ENCODE data around the gene MMP8. TPM values are rescaled to one million over a fixed set of nuclear protein-coding genes. Genes with fewer than 3 reads are reported as not detected.

MMP8 gene
- total RNA-seq, 4 donors from 2014 or later: 0.19 to 3.2 (median 1.1) TPM

DNA sequence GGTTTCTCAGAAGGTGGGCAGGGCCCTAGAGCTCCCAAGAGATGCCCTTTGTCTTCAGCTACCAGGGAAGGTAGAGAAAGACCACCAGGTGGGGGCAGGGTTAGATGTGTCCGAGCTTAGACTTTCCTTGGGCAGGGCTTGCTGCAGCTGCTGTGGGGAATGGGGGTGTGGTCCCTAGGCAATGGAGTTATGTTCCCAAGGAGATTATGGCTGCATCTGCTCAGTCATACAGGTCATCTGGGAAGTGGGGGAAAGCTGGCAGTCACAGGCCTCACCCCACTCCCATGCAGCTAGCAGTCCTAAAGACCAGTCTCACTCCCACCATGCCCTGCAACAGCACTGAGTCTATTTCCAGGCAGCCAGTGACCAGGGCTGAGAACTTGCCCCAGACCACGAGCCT, 48.7 kb downstream of the MMP8 start:
- TF ChIP-seq, protein P1, sequence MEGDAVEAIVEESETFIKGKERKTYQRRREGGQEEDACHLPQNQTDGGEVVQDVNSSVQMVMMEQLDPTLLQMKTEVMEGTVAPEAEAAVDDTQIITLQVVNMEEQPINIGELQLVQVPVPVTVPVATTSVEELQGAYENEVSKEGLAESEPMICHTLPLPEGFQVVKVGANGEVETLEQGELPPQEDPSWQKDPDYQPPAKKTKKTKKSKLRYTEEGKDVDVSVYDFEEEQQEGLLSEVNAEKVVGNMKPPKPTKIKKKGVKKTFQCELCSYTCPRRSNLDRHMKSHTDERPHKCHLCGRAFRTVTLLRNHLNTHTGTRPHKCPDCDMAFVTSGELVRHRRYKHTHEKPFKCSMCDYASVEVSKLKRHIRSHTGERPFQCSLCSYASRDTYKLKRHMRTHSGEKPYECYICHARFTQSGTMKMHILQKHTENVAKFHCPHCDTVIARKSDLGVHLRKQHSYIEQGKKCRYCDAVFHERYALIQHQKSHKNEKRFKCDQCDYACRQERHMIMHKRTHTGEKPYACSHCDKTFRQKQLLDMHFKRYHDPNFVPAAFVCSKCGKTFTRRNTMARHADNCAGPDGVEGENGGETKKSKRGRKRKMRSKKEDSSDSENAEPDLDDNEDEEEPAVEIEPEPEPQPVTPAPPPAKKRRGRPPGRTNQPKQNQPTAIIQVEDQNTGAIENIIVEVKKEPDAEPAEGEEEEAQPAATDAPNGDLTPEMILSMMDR (IDR thresholded peaks at IDR 0.05): no peak
- DNase-seq (ENCODE audit: low spot score) (no peak), ATAC-seq (ENCODE audit: low FRiP score) (no peak)

DNA sequence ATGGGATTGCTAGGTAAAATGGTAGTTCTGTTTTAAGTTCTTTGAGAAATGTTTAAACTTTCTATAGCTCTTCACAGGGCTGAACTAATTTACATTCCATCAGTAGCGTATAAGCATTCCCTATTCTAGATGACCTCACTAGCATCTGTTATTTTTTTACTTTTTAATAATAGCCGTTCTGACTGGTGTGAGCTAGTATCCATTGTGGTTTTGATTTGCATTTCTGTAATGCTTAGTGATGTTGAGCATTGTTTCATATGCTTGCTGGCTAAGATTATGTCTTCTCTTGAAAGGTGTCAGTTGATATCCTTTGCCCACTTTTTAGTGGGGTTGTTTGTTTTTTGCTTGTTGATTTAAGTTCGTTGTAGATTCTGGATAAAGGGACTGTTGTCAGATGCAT, 55.1 kb downstream of the MMP8 start:
- TF ChIP-seq, protein P1 (IDR thresholded peaks at IDR 0.05): no peak
- DNase-seq (ENCODE audit: low spot score): no peak
- ATAC-seq (ENCODE audit: low FRiP score): no peak

DNA sequence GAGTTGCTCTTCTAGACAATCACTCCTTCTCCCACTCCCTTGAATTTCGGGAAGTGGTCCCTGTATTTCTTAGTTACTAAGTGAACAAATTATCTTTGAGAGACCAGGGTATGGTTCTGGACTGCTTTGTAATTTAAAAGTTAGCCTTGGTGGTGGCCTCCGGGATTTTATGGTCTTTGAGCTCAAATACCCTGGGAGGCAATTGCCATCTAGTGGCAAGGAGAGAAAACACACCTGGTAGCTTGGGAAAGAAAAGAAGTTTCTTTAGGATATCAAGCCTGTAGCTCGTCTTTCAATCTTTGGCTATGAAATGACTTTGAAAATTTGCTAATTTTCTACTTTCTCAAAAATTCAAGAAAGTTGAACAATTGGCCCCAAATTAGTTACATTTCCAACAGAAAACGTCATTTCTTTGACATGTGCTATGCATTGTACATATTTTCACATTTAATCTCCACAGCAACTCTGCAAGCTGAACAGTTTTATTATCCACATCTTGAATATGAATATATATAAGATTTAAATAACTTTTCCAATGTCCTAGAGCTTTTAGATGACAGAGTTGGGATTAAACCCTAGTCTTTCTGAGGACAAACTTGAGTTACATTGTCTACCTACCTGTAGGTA, 58.3 kb downstream of the MMP8 start:
- DNase-seq (ENCODE audit: low spot score): no peak
- TF ChIP-seq, protein P1 (IDR thresholded peaks at IDR 0.05): no peak
- ATAC-seq (ENCODE audit: low FRiP score): no peak

DNA sequence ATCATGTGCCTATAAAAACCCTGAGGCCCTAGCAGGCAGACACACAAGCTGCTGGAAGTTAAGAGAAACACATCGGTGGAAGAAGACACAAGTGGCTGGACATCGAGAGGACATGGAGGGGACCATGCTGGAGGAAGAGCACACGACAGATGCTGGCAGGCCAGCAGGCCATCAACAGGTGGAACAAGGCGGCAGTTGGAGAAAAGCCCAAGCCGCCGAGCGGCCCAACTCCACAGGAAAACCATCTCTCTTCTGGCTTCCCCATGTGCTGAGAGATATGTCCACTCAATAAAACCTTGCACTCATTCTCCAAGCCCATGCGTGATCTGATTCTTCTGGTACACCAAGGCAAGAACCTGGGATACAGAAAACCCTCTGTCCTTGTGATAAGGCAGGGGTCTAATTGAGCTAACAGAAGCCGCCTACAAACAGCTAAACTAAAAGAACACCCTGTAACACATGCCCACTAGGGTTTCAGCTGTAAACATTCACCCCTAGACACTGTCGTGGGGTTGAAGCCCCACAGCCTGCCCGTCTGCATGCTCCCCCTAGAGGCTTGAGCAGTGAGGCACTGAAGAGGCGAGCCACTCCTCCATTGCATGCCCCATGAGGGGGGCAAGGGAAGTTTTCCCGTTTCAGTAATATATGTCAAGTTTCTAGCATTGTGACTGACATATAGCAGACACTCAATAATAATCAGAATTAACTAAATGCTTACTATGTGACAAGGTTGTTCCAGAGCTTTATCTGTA, 60.6 kb downstream of the MMP8 start:
- no peak for DNase-seq (ENCODE audit: low spot score)
- TF ChIP-seq, protein P1 (IDR thresholded peaks at IDR 0.05): no peak
- no peak for ATAC-seq (ENCODE audit: low FRiP score)

DNA sequence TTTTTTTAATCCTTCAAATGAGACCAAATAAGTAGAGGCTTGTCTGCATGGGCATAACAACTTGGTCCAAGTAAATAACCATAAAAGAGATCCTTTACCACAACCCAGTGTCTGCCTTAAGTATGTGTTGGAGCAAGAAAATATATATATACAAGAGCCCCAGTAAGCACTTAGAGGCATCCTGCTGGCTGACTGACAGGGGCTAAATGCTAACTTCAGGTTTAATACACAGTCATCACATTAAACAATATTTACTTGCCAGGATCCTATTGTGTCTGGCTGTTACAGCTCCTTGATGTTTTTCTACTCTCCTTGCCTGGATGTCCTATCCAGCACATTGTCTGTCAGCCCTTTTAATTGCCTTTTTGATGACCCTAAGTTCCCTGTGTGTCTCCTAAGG, 62.1 kb downstream of the MMP8 start:
- ATAC-seq (ENCODE audit: low FRiP score) (no peak), DNase-seq (ENCODE audit: low spot score) (no peak)
- TF ChIP-seq, protein P1 (IDR thresholded peaks at IDR 0.05): no peak

Other genes with a start within 250 kb of the MMP8 start
- gene MMP7, start 194.2 kb downstream of the MMP8 start, total RNA-seq: 10 to 100 TPM in 1 of 4 donors, 1 to 10 TPM in 1, not detected in 2; 2.1 to 34.2 TPM
- gene MMP20, start 99.6 kb downstream of the MMP8 start, total RNA-seq: not detected
- gene MMP27, start 19.2 kb downstream of the MMP8 start, total RNA-seq: not detected
- gene MMP10, start 55.7 kb upstream of the MMP8 start, total RNA-seq: not detected
- not detected for gene MMP1, start 73.2 kb upstream of the MMP8 start, total RNA-seq
- not detected for gene MMP3, start 118.7 kb upstream of the MMP8 start, total RNA-seq
- 10 to 100 TPM in 1 of 4 donors, not detected in 3; 18.0 TPM for gene MMP12, start 150.0 kb upstream of the MMP8 start, total RNA-seq
- gene MMP13, start 230.8 kb upstream of the MMP8 start, total RNA-seq: not detected